SK-N-SH treated with all-trans-retinoic acid at 6 μM for 48 hours (cell line): ENCODE results near the gene SMG9.

Experiments used
- ATAC-seq: fragments of 200-7000 bp; cut with Tn5 transposase; 3 replicates; pipeline ENCODE4 v1.9.1; 2020; ENCODE audit warnings: mild to moderate bottlenecking, moderate library complexity
- ARNTL ChIP-seq: fragments of 450-650 bp; formaldehyde crosslinking; IDR thresholded peaks from 2 replicates; pipeline ENCODE4 v1.5.0; 2020; ENCODE audit warnings: low read depth, mild to moderate bottlenecking, moderate library complexity, borderline replicate concordance
- BACH2 ChIP-seq: fragments of 250-450 bp; sonication (Bioruptor Pico); IDR thresholded peaks from 2 replicates; pipeline ENCODE4 v1.9.0; 2021; ENCODE audit warnings: mild to moderate bottlenecking, borderline replicate concordance
- CSDC2 ChIP-seq: fragments of 250-450 bp; sonication (Bioruptor Pico); IDR thresholded peaks from 2 replicates; pipeline ENCODE4 v1.5.0; 2020; ENCODE audit warnings: mild to moderate bottlenecking, moderate library complexity
- ESRRG ChIP-seq: fragments of 250-450 bp; sonication (Bioruptor Pico); IDR thresholded peaks from 2 replicates; pipeline ENCODE4 v1.6.1; 2021; ENCODE audit warnings: mild to moderate bottlenecking
- GLIS3 ChIP-seq: fragments of 250-450 bp; sonication (Bioruptor Pico); IDR thresholded peaks from 2 replicates; pipeline ENCODE4 v1.5.0; 2020; ENCODE audit warnings: mild to moderate bottlenecking, moderate library complexity
- ISL1 ChIP-seq: fragments of 250-450 bp; sonication (Bioruptor Pico); IDR thresholded peaks from 2 replicates; pipeline ENCODE4 v2.1.2; 2022; ENCODE audit warnings: mild to moderate bottlenecking, moderate library complexity
- OSR1 ChIP-seq: fragments of 250-450 bp; sonication (Bioruptor Pico); IDR thresholded peaks from 2 replicates; pipeline ENCODE4 v1.8.0; 2022; ENCODE audit warnings: moderate library complexity, mild to moderate bottlenecking, inconsistent platforms
- PPARA ChIP-seq: fragments of 250-450 bp; sonication (Bioruptor Pico); IDR thresholded peaks from 2 replicates; pipeline ENCODE4 v1.5.0; 2020; ENCODE audit warnings: mild to moderate bottlenecking, borderline replicate concordance
- RARB ChIP-seq: fragments of 250-450 bp; sonication (Bioruptor Pico); IDR thresholded peaks from 2 replicates; pipeline ENCODE4 v1.8.0; 2021; ENCODE audit warnings: mild to moderate bottlenecking, moderate library complexity
- SNAI2 ChIP-seq: fragments of 250-450 bp; sonication (Bioruptor Pico); IDR thresholded peaks from 2 replicates; pipeline ENCODE4 v1.5.0; 2020; ENCODE audit warnings: mild to moderate bottlenecking, moderate library complexity
- TCF4 ChIP-seq: fragments of 250-450 bp; sonication (Bioruptor Pico); IDR thresholded peaks from 2 replicates; pipeline ENCODE4 v1.8.0; 2021; ENCODE audit warnings: mild to moderate bottlenecking, moderate library complexity, borderline replicate concordance
- TOX ChIP-seq: fragments of 250-450 bp; sonication (Bioruptor Pico); IDR thresholded peaks from 2 replicates; pipeline ENCODE4 v1.8.0; 2021; ENCODE audit warnings: mild to moderate bottlenecking, moderate library complexity, borderline replicate concordance
- ZC3H10 ChIP-seq: fragments of 250-450 bp; sonication (Bioruptor Pico); IDR thresholded peaks from 2 replicates; pipeline ENCODE4 v1.5.1; 2021; ENCODE audit warnings: mild to moderate bottlenecking, moderate library complexity
- ZFP3 ChIP-seq: fragments of 250-450 bp; sonication (Bioruptor Pico); IDR thresholded peaks from 2 replicates; pipeline ENCODE4 v1.5.0; 2020; ENCODE audit warnings: mild to moderate bottlenecking, moderate library complexity
- ZFP30 ChIP-seq: fragments of 450-650 bp; formaldehyde crosslinking; IDR thresholded peaks from 2 replicates; pipeline ENCODE4 v1.5.0; 2022; ENCODE audit warnings: mild to moderate bottlenecking, moderate library complexity
- ZNF565 ChIP-seq: fragments of 450-650 bp; formaldehyde crosslinking; conservative IDR thresholded peaks from 2 replicates; pipeline ENCODE4 v1.5.0; 2020; ENCODE audit warnings: low read depth, mild to moderate bottlenecking, moderate library complexity
- ZNF70 ChIP-seq: fragments of 450-650 bp; formaldehyde crosslinking; IDR thresholded peaks from 2 replicates; pipeline ENCODE4 v1.5.0; 2020; ENCODE audit warnings: mild to moderate bottlenecking, moderate library complexity
- ZNF8 ChIP-seq: fragments of 450-650 bp; formaldehyde crosslinking; IDR thresholded peaks from 2 replicates; pipeline ENCODE4 v1.5.0; 2020; ENCODE audit warnings: mild to moderate bottlenecking, moderate library complexity
- TF ChIP-seq, protein P1 (sequence below): fragments of 250-450 bp; sonication (Bioruptor Pico); IDR thresholded peaks from 2 replicates; pipeline ENCODE4 v1.5.1; 2021; ENCODE audit warnings: mild to moderate bottlenecking, moderate library complexity
- TF ChIP-seq, protein P2 (sequence below): fragments of 250-450 bp; sonication (Bioruptor Pico); IDR thresholded peaks from 2 replicates; pipeline ENCODE4 v1.8.0; 2021; ENCODE audit warnings: low read depth, mild to moderate bottlenecking, moderate library complexity, borderline replicate concordance
- TF ChIP-seq, protein P3 (sequence below): fragments of 250-450 bp; sonication (Bioruptor Pico); IDR thresholded peaks from 2 replicates; pipeline ENCODE4 v1.5.0; 2020; ENCODE audit warnings: mild to moderate bottlenecking, moderate library complexity
- TF ChIP-seq, protein P4 (sequence below): fragments of 250-450 bp; sonication (Bioruptor Pico); IDR thresholded peaks from 2 replicates; pipeline ENCODE4 v1.8.0; 2020; ENCODE audit warnings: mild to moderate bottlenecking, moderate library complexity, borderline replicate concordance

Gene SMG9

DNA sequence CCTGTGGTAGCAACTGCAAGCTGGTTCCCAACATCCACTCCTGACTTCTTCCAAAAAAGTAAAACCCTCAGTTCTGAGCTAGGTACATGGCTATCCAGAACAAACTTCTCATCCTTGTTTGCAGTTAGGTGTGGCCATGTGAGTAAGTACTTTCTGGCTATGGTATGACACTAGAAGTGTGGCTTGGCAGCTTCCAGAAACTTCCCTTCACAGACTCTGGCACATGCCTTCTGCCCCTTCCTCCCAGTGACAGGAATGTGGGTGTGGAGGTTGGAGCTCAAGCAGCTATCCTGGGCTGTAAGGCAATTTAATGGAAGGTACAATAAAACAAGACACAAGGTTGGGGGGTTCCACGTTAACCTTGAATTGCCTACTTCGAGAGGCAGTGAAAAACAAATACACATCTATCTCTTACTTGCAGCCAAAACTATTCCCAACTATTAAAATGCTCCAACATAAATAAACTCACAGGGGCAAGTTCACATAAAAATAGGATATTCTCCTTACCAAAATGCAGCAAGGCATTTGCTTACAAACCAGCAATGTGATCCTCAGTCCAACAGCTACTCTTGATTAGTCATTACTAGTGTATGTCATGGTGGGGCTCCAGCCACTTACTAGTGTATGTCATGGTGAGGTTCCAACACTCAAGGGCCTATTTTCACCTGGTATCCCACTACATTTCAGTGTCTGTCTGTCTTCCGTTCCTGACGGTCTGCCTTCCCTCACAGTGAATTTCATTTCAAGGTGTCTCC, 3.1 kb downstream of the SMG9 start (continued):
- TF ChIP-seq TOX (CRISPR knock-in tag), result no peak
- TF ChIP-seq GLIS3 (CRISPR knock-in tag), result no peak
- TF ChIP-seq OSR1 (CRISPR knock-in tag), result no peak
- TF ChIP-seq ZNF8 (CRISPR knock-in tag), result no peak
- TF ChIP-seq ARNTL (CRISPR knock-in tag), result no peak
- no peak for TF ChIP-seq TCF4
- TF ChIP-seq ISL1 (CRISPR knock-in tag), result no peak
- TF ChIP-seq ZFP3 (CRISPR knock-in tag), result no peak
- TF ChIP-seq ZNF70 (CRISPR knock-in tag), result no peak
- no peak for TF ChIP-seq ZC3H10 (CRISPR knock-in tag)

DNA sequence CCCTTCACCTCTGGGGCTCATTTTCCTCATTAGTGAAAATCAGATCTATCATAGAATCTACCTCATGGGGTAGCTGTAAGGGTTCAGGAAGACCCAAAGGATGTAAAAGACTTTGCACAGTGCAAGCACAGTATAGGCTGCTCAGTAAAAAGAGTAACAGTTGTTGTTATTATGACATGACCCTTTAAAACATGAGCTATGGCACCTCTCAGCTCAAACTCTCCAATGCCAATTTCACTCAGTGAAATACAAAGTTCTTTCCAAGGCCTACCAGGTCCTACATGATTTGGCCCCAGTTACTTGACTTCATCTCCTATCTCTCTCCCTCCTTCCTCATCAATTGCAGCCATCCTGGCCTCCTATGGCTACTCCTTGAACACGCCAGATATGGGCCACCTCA, 4.9 kb downstream of the SMG9 start:
- TF ChIP-seq GLIS3 (CRISPR knock-in tag) (no peak), ZFP30 (CRISPR knock-in tag) (no peak), TCF4 (no peak), CSDC2 (CRISPR knock-in tag) (no peak), ZFP3 (CRISPR knock-in tag) (no peak), ARNTL (CRISPR knock-in tag) (no peak), ZNF8 (CRISPR knock-in tag) (no peak), BACH2 (CRISPR knock-in tag) (no peak), ISL1 (CRISPR knock-in tag) (no peak), ZNF565 (CRISPR knock-in tag) (no peak), RARB (no peak), TOX (CRISPR knock-in tag) (no peak), OSR1 (CRISPR knock-in tag) (no peak)
- TF ChIP-seq, protein P1, sequence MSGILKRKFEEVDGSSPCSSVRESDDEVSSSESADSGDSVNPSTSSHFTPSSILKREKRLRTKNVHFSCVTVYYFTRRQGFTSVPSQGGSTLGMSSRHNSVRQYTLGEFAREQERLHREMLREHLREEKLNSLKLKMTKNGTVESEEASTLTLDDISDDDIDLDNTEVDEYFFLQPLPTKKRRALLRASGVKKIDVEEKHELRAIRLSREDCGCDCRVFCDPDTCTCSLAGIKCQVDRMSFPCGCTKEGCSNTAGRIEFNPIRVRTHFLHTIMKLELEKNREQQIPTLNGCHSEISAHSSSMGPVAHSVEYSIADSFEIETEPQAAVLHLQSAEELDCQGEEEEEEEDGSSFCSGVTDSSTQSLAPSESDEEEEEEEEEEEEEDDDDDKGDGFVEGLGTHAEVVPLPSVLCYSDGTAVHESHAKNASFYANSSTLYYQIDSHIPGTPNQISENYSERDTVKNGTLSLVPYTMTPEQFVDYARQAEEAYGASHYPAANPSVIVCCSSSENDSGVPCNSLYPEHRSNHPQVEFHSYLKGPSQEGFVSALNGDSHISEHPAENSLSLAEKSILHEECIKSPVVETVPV (CRISPR knock-in tag), result no peak
- TF ChIP-seq, protein P2, sequence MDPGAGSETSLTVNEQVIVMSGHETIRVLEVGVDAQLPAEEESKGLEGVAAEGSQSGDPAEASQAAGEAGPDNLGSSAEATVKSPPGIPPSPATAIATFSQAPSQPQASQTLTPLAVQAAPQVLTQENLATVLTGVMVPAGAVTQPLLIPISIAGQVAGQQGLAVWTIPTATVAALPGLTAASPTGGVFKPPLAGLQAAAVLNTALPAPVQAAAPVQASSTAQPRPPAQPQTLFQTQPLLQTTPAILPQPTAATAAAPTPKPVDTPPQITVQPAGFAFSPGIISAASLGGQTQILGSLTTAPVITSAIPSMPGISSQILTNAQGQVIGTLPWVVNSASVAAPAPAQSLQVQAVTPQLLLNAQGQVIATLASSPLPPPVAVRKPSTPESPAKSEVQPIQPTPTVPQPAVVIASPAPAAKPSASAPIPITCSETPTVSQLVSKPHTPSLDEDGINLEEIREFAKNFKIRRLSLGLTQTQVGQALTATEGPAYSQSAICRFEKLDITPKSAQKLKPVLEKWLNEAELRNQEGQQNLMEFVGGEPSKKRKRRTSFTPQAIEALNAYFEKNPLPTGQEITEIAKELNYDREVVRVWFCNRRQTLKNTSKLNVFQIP (CRISPR knock-in tag), result no peak
- TF ChIP-seq, protein P3, sequence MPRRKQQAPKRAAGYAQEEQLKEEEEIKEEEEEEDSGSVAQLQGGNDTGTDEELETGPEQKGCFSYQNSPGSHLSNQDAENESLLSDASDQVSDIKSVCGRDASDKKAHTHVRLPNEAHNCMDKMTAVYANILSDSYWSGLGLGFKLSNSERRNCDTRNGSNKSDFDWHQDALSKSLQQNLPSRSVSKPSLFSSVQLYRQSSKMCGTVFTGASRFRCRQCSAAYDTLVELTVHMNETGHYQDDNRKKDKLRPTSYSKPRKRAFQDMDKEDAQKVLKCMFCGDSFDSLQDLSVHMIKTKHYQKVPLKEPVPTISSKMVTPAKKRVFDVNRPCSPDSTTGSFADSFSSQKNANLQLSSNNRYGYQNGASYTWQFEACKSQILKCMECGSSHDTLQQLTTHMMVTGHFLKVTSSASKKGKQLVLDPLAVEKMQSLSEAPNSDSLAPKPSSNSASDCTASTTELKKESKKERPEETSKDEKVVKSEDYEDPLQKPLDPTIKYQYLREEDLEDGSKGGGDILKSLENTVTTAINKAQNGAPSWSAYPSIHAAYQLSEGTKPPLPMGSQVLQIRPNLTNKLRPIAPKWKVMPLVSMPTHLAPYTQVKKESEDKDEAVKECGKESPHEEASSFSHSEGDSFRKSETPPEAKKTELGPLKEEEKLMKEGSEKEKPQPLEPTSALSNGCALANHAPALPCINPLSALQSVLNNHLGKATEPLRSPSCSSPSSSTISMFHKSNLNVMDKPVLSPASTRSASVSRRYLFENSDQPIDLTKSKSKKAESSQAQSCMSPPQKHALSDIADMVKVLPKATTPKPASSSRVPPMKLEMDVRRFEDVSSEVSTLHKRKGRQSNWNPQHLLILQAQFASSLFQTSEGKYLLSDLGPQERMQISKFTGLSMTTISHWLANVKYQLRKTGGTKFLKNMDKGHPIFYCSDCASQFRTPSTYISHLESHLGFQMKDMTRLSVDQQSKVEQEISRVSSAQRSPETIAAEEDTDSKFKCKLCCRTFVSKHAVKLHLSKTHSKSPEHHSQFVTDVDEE (CRISPR knock-in tag), result no peak
- ATAC-seq, result no peak

DNA sequence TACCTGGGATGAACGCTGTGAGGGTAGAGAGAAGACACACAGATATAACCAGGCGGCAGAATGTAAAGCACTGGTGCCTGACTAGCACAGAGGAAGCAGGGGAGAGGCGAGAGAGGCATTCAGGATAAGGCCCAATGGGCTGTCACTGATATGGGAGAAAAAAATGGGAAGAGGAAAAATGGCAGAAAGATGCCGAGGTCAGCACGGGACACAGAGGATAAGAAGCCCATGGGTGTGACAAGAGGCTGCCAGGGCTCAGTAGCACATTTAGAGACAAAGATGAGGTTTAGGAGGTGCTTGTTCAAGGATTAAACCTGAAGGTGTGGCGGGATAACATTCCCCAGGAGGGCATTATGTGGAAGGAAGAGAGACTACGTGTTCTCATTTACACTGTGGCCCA, 5.6 kb downstream of the SMG9 start:
- no peak for ATAC-seq
- TF ChIP-seq, protein P4, sequence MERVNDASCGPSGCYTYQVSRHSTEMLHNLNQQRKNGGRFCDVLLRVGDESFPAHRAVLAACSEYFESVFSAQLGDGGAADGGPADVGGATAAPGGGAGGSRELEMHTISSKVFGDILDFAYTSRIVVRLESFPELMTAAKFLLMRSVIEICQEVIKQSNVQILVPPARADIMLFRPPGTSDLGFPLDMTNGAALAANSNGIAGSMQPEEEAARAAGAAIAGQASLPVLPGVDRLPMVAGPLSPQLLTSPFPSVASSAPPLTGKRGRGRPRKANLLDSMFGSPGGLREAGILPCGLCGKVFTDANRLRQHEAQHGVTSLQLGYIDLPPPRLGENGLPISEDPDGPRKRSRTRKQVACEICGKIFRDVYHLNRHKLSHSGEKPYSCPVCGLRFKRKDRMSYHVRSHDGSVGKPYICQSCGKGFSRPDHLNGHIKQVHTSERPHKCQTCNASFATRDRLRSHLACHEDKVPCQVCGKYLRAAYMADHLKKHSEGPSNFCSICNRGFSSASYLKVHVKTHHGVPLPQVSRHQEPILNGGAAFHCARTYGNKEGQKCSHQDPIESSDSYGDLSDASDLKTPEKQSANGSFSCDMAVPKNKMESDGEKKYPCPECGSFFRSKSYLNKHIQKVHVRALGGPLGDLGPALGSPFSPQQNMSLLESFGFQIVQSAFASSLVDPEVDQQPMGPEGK (CRISPR knock-in tag), result no peak
- TF ChIP-seq ZNF565 (CRISPR knock-in tag) (no peak), ESRRG (CRISPR knock-in tag) (no peak), PPARA (no peak), ZFP3 (CRISPR knock-in tag) (no peak), TCF4 (no peak), BACH2 (CRISPR knock-in tag) (no peak), TOX (CRISPR knock-in tag) (no peak), ZNF70 (CRISPR knock-in tag) (no peak), SNAI2 (CRISPR knock-in tag) (no peak), ZC3H10 (CRISPR knock-in tag) (no peak), GLIS3 (CRISPR knock-in tag) (no peak)
